DND-41 (cell line): ENCODE measurements around the gene FAM135A.

Experiments used
- ATAC-seq: fragments of 200-7000 bp; cut with Tn5 transposase; 3 replicates; pipeline ENCODE4 v1.9.1; 2021; ENCODE audit warnings: low read depth; ENCODE audit not compliant: insufficient read depth
- DNase-seq: peaks from one replicate; pipeline ENCODE4 v3.0.0-alpha.2; 2020
- H2AFZ ChIP-seq: 2 replicates; pipeline ENCODE4 v1.6.0; 2012; ENCODE audit warnings: low read depth, low read length
- H3K27ac ChIP-seq: 2 replicates; pipeline ENCODE4 v1.5.1; 2012; ENCODE audit warnings: low read length, inconsistent platforms
- H3K27me3 ChIP-seq: fragments of 200-600 bp; sonication (generic); 2 replicates; pipeline ENCODE4 v1.6.0; 2012; ENCODE audit warnings: low read length, mild to moderate bottlenecking, inconsistent platforms; ENCODE audit not compliant: insufficient read depth, poor library complexity
- H3K36me3 ChIP-seq: 2 replicates; pipeline ENCODE4 v1.5.1; 2012; ENCODE audit warnings: low read length, inconsistent platforms; ENCODE audit not compliant: insufficient read depth
- H3K4me1 ChIP-seq: 2 replicates; pipeline ENCODE4 v1.5.1; 2012; ENCODE audit warnings: mild to moderate bottlenecking, low read length; ENCODE audit not compliant: insufficient read depth
- H3K4me2 ChIP-seq: 2 replicates; pipeline ENCODE4 v1.6.0; 2012; ENCODE audit warnings: mild to moderate bottlenecking, moderate library complexity, low read length, inconsistent platforms; ENCODE audit not compliant: insufficient read depth
- H3K4me3 ChIP-seq, 2 experiments: fragments of 200-600 bp in 1 of 2; shearing (Covaris generic) in 1 of 2; 2 replicates each; pipeline ENCODE4 v1.5.1; 2012 to 2016; ENCODE audit warnings: inconsistent platforms in 2 of 2, low read length in 2 of 2, mild to moderate bottlenecking in 2 of 2, low read depth in 1 of 2, moderate library complexity in 1 of 2
- H3K79me2 ChIP-seq: 2 replicates; pipeline ENCODE4 v1.6.0; 2012; ENCODE audit warnings: low read length, inconsistent platforms; ENCODE audit not compliant: insufficient read depth
- H3K9ac ChIP-seq: 2 replicates; pipeline ENCODE4 v1.6.0; 2012; ENCODE audit warnings: low read depth, mild to moderate bottlenecking, inconsistent platforms, low read length, moderate library complexity
- H3K9me3 ChIP-seq: 2 replicates; pipeline ENCODE4 v1.5.1; 2012; ENCODE audit warnings: low read length, moderate library complexity, mild to moderate bottlenecking, inconsistent platforms; ENCODE audit not compliant: insufficient read depth, severe bottlenecking
- H4K20me1 ChIP-seq: 2 replicates; pipeline ENCODE4 v1.6.0; 2012; ENCODE audit warnings: low read length; ENCODE audit not compliant: insufficient read depth
- CTCF ChIP-seq: IDR thresholded peaks from 2 replicates; pipeline ENCODE4 v1.5.1; 2012; ENCODE audit warnings: borderline replicate concordance, low read length, moderate library complexity, mild to moderate bottlenecking; ENCODE audit not compliant: poor library complexity, severe bottlenecking; ENCODE audit errors: extremely low read depth
- EZH2 ChIP-seq: IDR thresholded peaks from 3 replicates; pipeline ENCODE4 v1.6.1; 2012; ENCODE audit warnings: borderline replicate concordance, low read depth, mild to moderate bottlenecking, moderate library complexity, low read length, inconsistent platforms; ENCODE audit not compliant: severe bottlenecking

The FAM135A gene

GRCh38 chr6:70375882-70376281 lies 37.4 kb upstream of the FAM135A start:
- H3K27ac ChIP-seq, result no peak overlapping the region
- H3K9me3 ChIP-seq, result no peaks in the 10 kb centered on the region
- H3K27me3 ChIP-seq, result no peaks in the 10 kb centered on the region
- no peaks in the 10 kb centered on the region for H3K79me2 ChIP-seq
- no peak overlapping the region for H2AFZ ChIP-seq
- H4K20me1 ChIP-seq, result no peaks in the 10 kb centered on the region
- H3K4me3 ChIP-seq, result no peak overlapping the region
- no peaks in the 10 kb centered on the region for H3K4me1 ChIP-seq
- no peak overlapping the region for H3K4me2 ChIP-seq
- TF ChIP-seq CTCF (peak; percentile 56), EZH2 (no peak)
- ATAC-seq (no peak), DNase-seq (no peak)
- H3K9ac ChIP-seq, result no peak overlapping the region
- H3K36me3 ChIP-seq, result no peaks in the 10 kb centered on the region

GRCh38 chr6:70376628-70377027 lies 36.7 kb upstream of the FAM135A start:
- Histone ChIP-seq H3K4me2 (no peak overlapping the region), H3K79me2 (no peaks in the 10 kb centered on the region), H3K4me1 (no peaks in the 10 kb centered on the region), H3K9me3 (no peaks in the 10 kb centered on the region), H4K20me1 (no peaks in the 10 kb centered on the region), H3K27me3 (no peaks in the 10 kb centered on the region), H3K4me3 (no peak overlapping the region), H3K9ac (no peak overlapping the region), H3K27ac (no peak overlapping the region), H2AFZ (no peak overlapping the region), H3K36me3 (no peaks in the 10 kb centered on the region)
- ATAC-seq, result no peak
- DNase-seq, result no peak
- TF ChIP-seq CTCF (no peak), EZH2 (no peak)

GRCh38 chr6:70377372-70377771 lies 35.9 kb upstream of the FAM135A start:
- Histone ChIP-seq H3K79me2 (no peaks in the 10 kb centered on the region), H3K4me3 (no peak overlapping the region), H3K4me1 (no peaks in the 10 kb centered on the region), H3K27ac (no peak overlapping the region), H3K27me3 (no peaks in the 10 kb centered on the region), H4K20me1 (no peaks in the 10 kb centered on the region), H3K9ac (no peak overlapping the region), H3K4me2 (no peak overlapping the region), H3K9me3 (no peaks in the 10 kb centered on the region), H2AFZ (no peak overlapping the region), H3K36me3 (no peaks in the 10 kb centered on the region)
- no peak for ATAC-seq
- DNase-seq, result no peak
- TF ChIP-seq EZH2, result no peak
- TF ChIP-seq CTCF, result no peak

- DNase-seq (no peak), ATAC-seq (no peak)
- no peak overlapping the region for H3K4me2 ChIP-seq
- H3K27ac ChIP-seq, result no peak overlapping the region
- no peak overlapping the region for H3K9ac ChIP-seq
- no peak overlapping the region for H3K4me3 ChIP-seq
- no peak overlapping the region for H2AFZ ChIP-seq
- H3K27me3 ChIP-seq, result no peaks in the 10 kb centered on the region
- H3K9me3 ChIP-seq, result no peaks in the 10 kb centered on the region
- no peaks in the 10 kb centered on the region for H3K79me2 ChIP-seq
- H4K20me1 ChIP-seq, result no peaks in the 10 kb centered on the region
- TF ChIP-seq EZH2 (no peak), CTCF (no peak)
- no peaks in the 10 kb centered on the region for H3K4me1 ChIP-seq
- H3K36me3 ChIP-seq, result no peaks in the 10 kb centered on the region
These were observed 33.8 kb upstream of the FAM135A start for GRCh38 chr6:70379473-70380013.
